Keratinocyte (primary cell): ENCODE measurements around the gene LOXHD1. TPM values are rescaled to one million over a fixed set of nuclear protein-coding genes. Genes with fewer than 3 reads are reported as not detected.

Source experiments
- DNase-seq: peaks from one replicate; pipeline ENCODE4 v3.0.0-alpha.2; 2011; ENCODE audit warnings: low read depth, missing footprints, low spot score
- FAIRE-seq: peaks from 2 replicates; lab custom pipeline; 2011; peaks lifted over from hg19 to GRCh38; lab: Jason Lieb, UNC
- H2AFZ ChIP-seq: 2 replicates; pipeline ENCODE4 v1.6.0; 2012; ENCODE audit warnings: low read length, control low read depth, inconsistent platforms; ENCODE audit not compliant: control insufficient read depth
- H3K27ac ChIP-seq: 2 replicates; pipeline ENCODE4 v1.5.1; 2011; ENCODE audit warnings: low read length; ENCODE audit not compliant: control insufficient read depth, insufficient read depth
- H3K27me3 ChIP-seq: 3 replicates; pipeline ENCODE4 v1.6.0; 2011; ENCODE audit warnings: low read length; ENCODE audit not compliant: control insufficient read depth, insufficient read depth; ENCODE audit errors: extremely low read depth
- H3K36me3 ChIP-seq, 2 experiments: 2 replicates in 1 of 2; 3 replicates in 1 of 2; pipeline ENCODE4 v1.5.1; 2011; ENCODE audit warnings: low read length in 2 of 2, mild to moderate bottlenecking in 1 of 2; ENCODE audit not compliant: control insufficient read depth in 2 of 2, insufficient read depth in 2 of 2; ENCODE audit errors: extremely low read depth in 1 of 2
- H3K4me1 ChIP-seq: 3 replicates; pipeline ENCODE4 v1.5.1; 2011; ENCODE audit warnings: low read length; ENCODE audit not compliant: control insufficient read depth, insufficient read depth; ENCODE audit errors: extremely low read depth
- H3K4me2 ChIP-seq: 3 replicates; pipeline ENCODE4 v1.6.0; 2011; ENCODE audit warnings: low read depth, low read length; ENCODE audit not compliant: control insufficient read depth, insufficient read depth; ENCODE audit errors: extremely low read depth
- H3K4me3 ChIP-seq, 3 experiments: fragments of 200-600 bp in 1 of 3; sonication (generic) in 1 of 3; 2 replicates in 2 of 3; 3 replicates in 1 of 3; pipeline ENCODE4 v1.5.1; 2011 to 2016; ENCODE audit warnings: low read length in 3 of 3, mild to moderate bottlenecking in 3 of 3, control low read depth in 2 of 3, inconsistent platforms in 1 of 3, low read depth in 1 of 3, mixed read lengths in 1 of 3, mixed run types in 1 of 3, moderate library complexity in 1 of 3; ENCODE audit not compliant: control insufficient read depth in 2 of 3, insufficient read depth in 2 of 3; ENCODE audit errors: extremely low read depth in 1 of 3
- H3K79me2 ChIP-seq: 2 replicates; pipeline ENCODE4 v1.6.0; 2012; ENCODE audit warnings: low read length; ENCODE audit not compliant: control insufficient read depth, insufficient read depth
- H3K9ac ChIP-seq: 3 replicates; pipeline ENCODE4 v1.6.0; 2011; ENCODE audit warnings: low read length; ENCODE audit not compliant: control insufficient read depth, insufficient read depth; ENCODE audit errors: extremely low read depth
- H3K9me1 ChIP-seq: 3 replicates; pipeline ENCODE4 v1.6.0; 2011; ENCODE audit warnings: low read length; ENCODE audit not compliant: control insufficient read depth, insufficient read depth; ENCODE audit errors: extremely low read depth
- H3K9me3 ChIP-seq: 2 replicates; pipeline ENCODE4 v1.5.1; 2012; ENCODE audit warnings: low read depth, low read length; ENCODE audit not compliant: control insufficient read depth
- H4K20me1 ChIP-seq: 3 replicates; pipeline ENCODE4 v1.6.0; 2011; ENCODE audit warnings: low read length; ENCODE audit not compliant: control insufficient read depth, insufficient read depth; ENCODE audit errors: extremely low read depth
- CTCF ChIP-seq, 3 experiments: IDR thresholded peaks in 1 of 3; conservative IDR thresholded peaks in 1 of 3; optimal IDR thresholded peaks in 1 of 3; 2 replicates in 2 of 3; 3 replicates in 1 of 3; pipeline versions ENCODE3 to v1.5.1; 2011; ENCODE audit warnings: low read length in 3 of 3, mild to moderate bottlenecking in 3 of 3, moderate library complexity in 2 of 3, control low read depth in 1 of 3, inconsistent platforms in 1 of 3; ENCODE audit not compliant: insufficient read depth in 2 of 3; ENCODE audit errors: extremely low read depth in 1 of 3
- EZH2 ChIP-seq: IDR thresholded peaks from one replicate; pipeline ENCODE4 v1.6.1; 2012; ENCODE audit warnings: inconsistent platforms, mild to moderate bottlenecking, low read length, moderate library complexity
- dilution Hi-C: fragments of 300-500 bp; cut with MboI; formaldehyde crosslinking; loops from one replicate; pipeline ENCODE4 v1.7.0; 2020; ENCODE audit warnings: low sequenced_read_pairs; ENCODE audit not compliant: extremely low pct_ligation_motif_present
- polyA plus RNA-seq, 5 experiments: library from polyadenylated mRNA; depleted of rRNA in 3 of 5; stranded (reverse) in 3 of 5; stranded (forward) in 1 of 5; unstranded in 1 of 5; fragments of >200 nt; gene quantifications; 1 replicate in 1 of 5; 2 replicates in 3 of 5; 3 replicates in 1 of 5; pipeline versions ENCODE4 v1.2.1 to v1.2.3, GENCODE V29; 2011 to 2012; ENCODE audit warnings: missing spikeins in 2 of 5, low read depth in 1 of 5, low replicate concordance in 1 of 5

Gene LOXHD1
- polyA plus RNA-seq, 1 donor (not counting 4 experiments of a cell fraction or from before 2014, with no cell fraction given), result not detected

GRCh38 chr18:46646468-46646867 lies 10.6 kb downstream of the LOXHD1 start:
- FAIRE-seq, result no peak
- no peaks in the 10 kb centered on the region for H3K9me3 ChIP-seq
- TF ChIP-seq EZH2 (no peak), CTCF (optimal IDR thresholded peaks at IDR 0.05 in 1 of 3, IDR thresholded peaks at IDR 0.05 in 1 of 3, conservative IDR thresholded peaks at IDR 0.05 in 1 of 3; ENCODE audit: extremely low read depth in 1 of 3, insufficient read depth in 2 of 3, low read length in 3 of 3) (no peak)
- H3K79me2 ChIP-seq, result no peaks in the 10 kb centered on the region
- no peak overlapping the region for H2AFZ ChIP-seq
- H3K4me3 ChIP-seq, result no peak overlapping the region
- H3K27me3 ChIP-seq, result peaks cover 10% of the 10 kb centered on the region
- no peak overlapping the region for H3K9ac ChIP-seq
- no peaks in the 10 kb centered on the region for H3K9me1 ChIP-seq
- dilution Hi-C loops, result no loop called here
- DNase-seq, result no peak
- no peaks in the 10 kb centered on the region for H4K20me1 ChIP-seq
- H3K27ac ChIP-seq, result no peak overlapping the region
- H3K4me1 ChIP-seq, result no peaks in the 10 kb centered on the region
- no peaks in the 10 kb centered on the region for H3K36me3 ChIP-seq
- H3K4me2 ChIP-seq, result no peak overlapping the region

GRCh38 chr18:46642561-46642960 lies 14.5 kb downstream of the LOXHD1 start:
- Histone ChIP-seq H4K20me1 (no peaks in the 10 kb centered on the region), H2AFZ (no peak overlapping the region), H3K9me3 (no peaks in the 10 kb centered on the region), H3K36me3 (no peaks in the 10 kb centered on the region), H3K27me3 (no peaks in the 10 kb centered on the region), H3K27ac (no peak overlapping the region), H3K9me1 (no peaks in the 10 kb centered on the region), H3K9ac (no peak overlapping the region), H3K79me2 (no peaks in the 10 kb centered on the region), H3K4me3 (no peak overlapping the region), H3K4me2 (no peak overlapping the region), H3K4me1 (no peaks in the 10 kb centered on the region)
- no peak for TF ChIP-seq EZH2
- TF ChIP-seq CTCF (optimal IDR thresholded peaks at IDR 0.05 in 1 of 3, IDR thresholded peaks at IDR 0.05 in 1 of 3, conservative IDR thresholded peaks at IDR 0.05 in 1 of 3; ENCODE audit: extremely low read depth in 1 of 3, insufficient read depth in 2 of 3, low read length in 3 of 3), result no peak
- DNase-seq (no peak), FAIRE-seq (no peak)
- dilution Hi-C loops, result no loop called here
